ENCODE data around the gene ARHGAP18. TPM values are rescaled to one million over a fixed set of nuclear protein-coding genes. Genes with fewer than 3 reads are reported as not detected.
A peak's percentile ranks its signal among the peaks of the same experiment; 100 is the strongest.

Gene ARHGAP18
- total RNA-seq, 6 experiments from 2014 or later = 2.2 to 8.0 (median 2.9) TPM

GRCh38 chr6:129691043-129691640, 18.8 kb downstream of the ARHGAP18 start:
- no peak for TF ChIP-seq CTCF (IDR thresholded peaks at IDR 0.05)
- TF ChIP-seq POLR2A (IDR thresholded peaks at IDR 0.05) = no peak
- H3K36me3 ChIP-seq = no peaks in the 10 kb centered on the region
- no peak overlapping the region for H3K4me3 ChIP-seq
- no peaks in the 10 kb centered on the region for H3K27me3 ChIP-seq
- no peak overlapping the region for H3K27ac ChIP-seq
- H3K4me1 ChIP-seq = peaks cover 0 to 30% (median 2%) of the 10 kb centered on the region in 4 donors
- 73% methylated on average over 5 of the region's 5 CpGs for WGBS (ENCODE audit: insufficient coverage, low coverage, low lambda C conversion rate, missing lambda C conversion rate)
- DNase-seq (no peak), ATAC-seq (no peak)
- intact Hi-C loops (cut with DNase I) = no loop called here
- H3K9me3 ChIP-seq = no peaks in the 10 kb centered on the region

GRCh38 chr6:129686941-129687627, 22.9 kb downstream of the ARHGAP18 start:
- Histone ChIP-seq H3K27me3 (no peaks in the 10 kb centered on the region), H3K27ac (no peak overlapping the region), H3K4me1 (peaks cover 0 to 27% (median 0%) of the 10 kb centered on the region in 4 donors), H3K36me3 (no peaks in the 10 kb centered on the region), H3K9me3 (no peaks in the 10 kb centered on the region), H3K4me3 (no peak overlapping the region)
- ATAC-seq (peak; percentile 35 to 58 (median 49)), DNase-seq (no peak)
- intact Hi-C loops (cut with DNase I) = no loop called here
- TF ChIP-seq POLR2A (IDR thresholded peaks at IDR 0.05) (no peak), CTCF (IDR thresholded peaks at IDR 0.05) (no peak)
- 28% methylated on average over 4 of the region's 7 CpGs for WGBS (ENCODE audit: insufficient coverage, low coverage, low lambda C conversion rate, missing lambda C conversion rate)

- Histone ChIP-seq H3K36me3 (no peaks in the 10 kb centered on the region), H3K27me3 (no peaks in the 10 kb centered on the region), H3K27ac (peak overlapping the region in 1 of 3 donors; percentile 32), H3K4me1 (peaks cover 0 to 34% (median 0%) of the 10 kb centered on the region in 4 donors), H3K4me3 (no peak overlapping the region), H3K9me3 (no peaks in the 10 kb centered on the region)
- ATAC-seq = peak in 1 of 4 donors; percentile 29
- TF ChIP-seq POLR2A (IDR thresholded peaks at IDR 0.05) (no peak), CTCF (IDR thresholded peaks at IDR 0.05) (no peak)
- DNase-seq = no peak
- intact Hi-C loops (cut with DNase I) = no loop called here
- 58% methylated on average over 5 of the region's 5 CpGs for WGBS (ENCODE audit: insufficient coverage, low coverage, low lambda C conversion rate, missing lambda C conversion rate)
Observed at GRCh38 chr6:129685662-129686031, 24.3 kb downstream of the ARHGAP18 start.

- WGBS (ENCODE audit: insufficient coverage, low coverage, low lambda C conversion rate, missing lambda C conversion rate) = 38% methylated on average over 4 of the region's 8 CpGs
- H3K36me3 ChIP-seq = no peaks in the 10 kb centered on the region
- ATAC-seq = no peak
- H3K27ac ChIP-seq = peak overlapping the region; percentile 32 to 51 (median 33)
- H3K9me3 ChIP-seq = no peaks in the 10 kb centered on the region
- intact Hi-C loops (cut with DNase I) = no loop called here
- no peak for DNase-seq
- TF ChIP-seq POLR2A (IDR thresholded peaks at IDR 0.05) (no peak), CTCF (IDR thresholded peaks at IDR 0.05) (no peak)
- peaks cover 0 to 32% (median 0%) of the 10 kb centered on the region in 4 donors for H3K4me1 ChIP-seq
- H3K27me3 ChIP-seq = no peaks in the 10 kb centered on the region
- no peak overlapping the region for H3K4me3 ChIP-seq
Observed at GRCh38 chr6:129684903-129685661, 24.9 kb downstream of the ARHGAP18 start.
